Neuronal stem cell (in vitro differentiated cells): ENCODE data around the gene SPAST.
"Not testable (repeated sequence)": the region's sequence is repeated elsewhere in the genome, so short reads cannot be mapped to it uniquely, and the experiment has no call there.

Source experiments
- DNase-seq: peaks from one replicate; pipeline ENCODE4 v3.0.0-alpha.2; 2013; ENCODE audit warnings: low spot score
- H2AFZ ChIP-seq: one replicate; pipeline ENCODE4 v1.6.1; 2013; ENCODE audit warnings: mild to moderate bottlenecking, low read length, inconsistent platforms
- H2AK5ac ChIP-seq: 2 replicates; pipeline ENCODE4 v1.6.1; 2013; ENCODE audit warnings: low read depth, mild to moderate bottlenecking, inconsistent platforms, low read length, moderate library complexity, mixed read lengths
- H2BK120ac ChIP-seq: 2 replicates; pipeline ENCODE4 v1.6.1; 2013; ENCODE audit warnings: low read depth, mild to moderate bottlenecking, inconsistent platforms, low read length, moderate library complexity, mixed read lengths
- H2BK12ac ChIP-seq: one replicate; pipeline ENCODE4 v1.6.1; 2013; ENCODE audit warnings: low read length, inconsistent platforms
- H2BK15ac ChIP-seq: 2 replicates; pipeline ENCODE4 v1.6.1; 2013; ENCODE audit warnings: mild to moderate bottlenecking, low read length, inconsistent platforms, mixed read lengths
- H2BK5ac ChIP-seq: one replicate; pipeline ENCODE4 v1.6.1; 2013; ENCODE audit warnings: inconsistent platforms, mild to moderate bottlenecking, low read length, moderate library complexity
- H3K14ac ChIP-seq: one replicate; pipeline ENCODE4 v1.6.1; 2013; ENCODE audit warnings: low read length, inconsistent platforms
- H3K18ac ChIP-seq: 2 replicates; pipeline ENCODE4 v1.6.1; 2013; ENCODE audit warnings: low read length, inconsistent platforms
- H3K23ac ChIP-seq: 2 replicates; pipeline ENCODE4 v1.6.1; 2013; ENCODE audit warnings: low read depth, mild to moderate bottlenecking, mixed read lengths, low read length, inconsistent platforms; ENCODE audit not compliant: poor library complexity
- H3K27ac ChIP-seq: replicated peaks from 3 replicates; pipeline ENCODE4 v1.5.1; 2013; ENCODE audit warnings: low read length, inconsistent platforms
- H3K27me3 ChIP-seq, 3 experiments: 2 replicates each; pipeline ENCODE4 v1.6.1; 2013; ENCODE audit warnings: low read length in 3 of 3, mild to moderate bottlenecking in 2 of 3, inconsistent platforms in 1 of 3, low read depth in 1 of 3, mixed read lengths in 1 of 3, moderate library complexity in 1 of 3; ENCODE audit not compliant: control insufficient read depth in 3 of 3, insufficient read depth in 3 of 3
- H3K36me3 ChIP-seq, 2 donors: replicated peaks in 1 of 2; 2 replicates each; pipeline ENCODE4 v1.6.1; 2013; ENCODE audit warnings: low read length in 2 of 2; ENCODE audit not compliant: control insufficient read depth in 2 of 2, insufficient read depth in 2 of 2
- H3K4ac ChIP-seq: 2 replicates; pipeline ENCODE4 v1.6.1; 2013; ENCODE audit warnings: inconsistent platforms, mild to moderate bottlenecking, low read length, moderate library complexity
- H3K4me1 ChIP-seq, 2 donors: 1 replicate in 1 of 2; 2 replicates in 1 of 2; pipeline ENCODE4 v1.6.1; 2013; ENCODE audit warnings: low read length in 2 of 2, low read depth in 1 of 2; ENCODE audit not compliant: control insufficient read depth in 2 of 2, insufficient read depth in 1 of 2
- H3K4me2 ChIP-seq: one replicate; pipeline ENCODE4 v1.6.1; 2013; ENCODE audit warnings: mild to moderate bottlenecking, low read length, inconsistent platforms; ENCODE audit not compliant: insufficient read depth, poor library complexity, severe bottlenecking
- H3K4me3 ChIP-seq, 2 donors: 2 replicates each; pipeline ENCODE4 v1.5.1; 2013; ENCODE audit warnings: low read length in 2 of 2, mild to moderate bottlenecking in 2 of 2, inconsistent platforms in 1 of 2, moderate library complexity in 1 of 2
- H3K79me1 ChIP-seq: one replicate; pipeline ENCODE4 v1.6.1; 2013; ENCODE audit warnings: low read depth, mild to moderate bottlenecking, inconsistent platforms, low read length, moderate library complexity
- H3K9ac ChIP-seq: one replicate; pipeline ENCODE4 v1.6.1; 2013; ENCODE audit warnings: mild to moderate bottlenecking, low read depth, low read length, inconsistent platforms; ENCODE audit not compliant: poor library complexity
- H3K9me3 ChIP-seq, 2 donors: replicated peaks in 1 of 2; 2 replicates each; pipeline versions ENCODE3 to v1.6.1; 2013; ENCODE audit warnings: low read length in 2 of 2, mild to moderate bottlenecking in 2 of 2, inconsistent platforms in 1 of 2, low read depth in 1 of 2, mixed read lengths in 1 of 2, moderate library complexity in 1 of 2; ENCODE audit not compliant: control insufficient read depth in 2 of 2, insufficient read depth in 1 of 2
- H4K8ac ChIP-seq: one replicate; pipeline ENCODE4 v1.6.1; 2013; ENCODE audit warnings: low read depth, mild to moderate bottlenecking, inconsistent platforms, low read length, moderate library complexity
- H4K91ac ChIP-seq: one replicate; pipeline ENCODE4 v1.6.1; 2013; ENCODE audit warnings: low read length, low read depth, mild to moderate bottlenecking, inconsistent platforms; ENCODE audit not compliant: poor library complexity
- WGBS, 2 donors: extraction: QIAGEN DNeasy Blood & Tissue Kit; methylation state at CpG; one replicate each; pipeline ENCODE4 v1.1.7; 2013; ENCODE audit warnings: missing lambda C conversion rate in 2 of 2, mixed read lengths in 1 of 2; ENCODE audit not compliant: insufficient read length in 2 of 2, insufficient replicate concordance in 1 of 2; ENCODE audit errors: extremely low coverage in 2 of 2; 5-methylcytosine and 5-hydroxymethylcytosine counted together

The SPAST gene

DNA sequence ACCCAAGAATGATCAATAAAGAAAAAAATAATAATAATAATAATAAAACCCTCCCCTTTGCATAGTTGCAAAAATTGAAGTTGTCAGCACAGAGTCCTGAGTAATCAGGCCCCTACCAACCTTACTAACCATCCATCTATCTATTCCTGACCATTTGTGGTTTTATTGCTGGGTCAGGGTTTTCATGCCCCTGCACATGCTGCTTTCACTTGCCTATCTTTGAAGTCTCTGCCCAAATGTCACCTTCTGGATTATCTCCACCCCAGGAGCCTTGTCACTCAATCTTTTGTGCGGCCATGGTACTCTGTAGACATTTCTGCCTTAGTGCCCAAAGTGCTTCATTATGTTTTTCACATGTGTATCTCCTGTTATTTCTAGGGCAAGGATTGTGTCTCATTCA is 137.5 kb downstream of the SPAST start:
- H3K4me1 ChIP-seq = peaks cover 0 to 2% of the 10 kb centered on the region in 2 donors
- no peak overlapping the region for H3K14ac ChIP-seq
- no peak overlapping the region for H3K4ac ChIP-seq
- H2BK12ac ChIP-seq = no peak overlapping the region
- no peak overlapping the region for H4K91ac ChIP-seq
- H3K23ac ChIP-seq = no peak overlapping the region
- peaks cover 2% of the 10 kb centered on the region for H3K79me1 ChIP-seq
- H4K8ac ChIP-seq = no peak overlapping the region
- H3K27ac ChIP-seq = no peak overlapping the region
- H2BK15ac ChIP-seq = no peak overlapping the region
- DNase-seq = no peak
- H3K36me3 ChIP-seq = peaks cover 0 to 81% of the 10 kb centered on the region in 2 donors
- no peak overlapping the region for H2AFZ ChIP-seq
- H3K9me3 ChIP-seq = no peaks in the 10 kb centered on the region
- WGBS, 2 donors = no CpG with 5 or more reads among the region's 1 CpG
- H3K9ac ChIP-seq = no peak overlapping the region
- H2BK5ac ChIP-seq = no peak overlapping the region
- no peak overlapping the region for H3K4me3 ChIP-seq
- no peaks in the 10 kb centered on the region for H3K27me3 ChIP-seq
- no peak overlapping the region for H3K18ac ChIP-seq
- no peak overlapping the region for H3K4me2 ChIP-seq
- H2BK120ac ChIP-seq = no peak overlapping the region
- no peak overlapping the region for H2AK5ac ChIP-seq

DNA sequence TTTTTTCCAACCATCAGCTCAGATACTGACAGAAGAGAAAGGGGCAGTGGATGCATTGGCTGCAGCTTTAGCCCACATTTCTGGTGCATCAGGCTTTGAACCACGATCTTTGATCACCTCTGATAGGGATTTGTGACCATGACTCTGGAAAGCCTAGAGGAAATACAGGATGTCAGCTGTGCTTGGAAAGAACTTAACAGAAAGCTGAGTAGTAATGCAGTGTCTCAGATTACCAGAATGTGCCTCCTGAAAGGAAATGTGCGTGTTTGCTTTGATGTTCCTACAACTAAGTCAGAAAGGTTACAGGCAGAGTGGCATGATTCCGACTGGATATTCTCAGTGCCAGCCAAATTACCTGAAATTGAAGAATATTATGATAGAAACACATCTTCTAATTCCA is 140.1 kb downstream of the SPAST start:
- not testable (repeated sequence) for H3K9me3 ChIP-seq, H3K14ac ChIP-seq, H3K27ac ChIP-seq, H2BK15ac ChIP-seq, H2BK5ac ChIP-seq, H3K4me3 ChIP-seq, H3K9ac ChIP-seq, H3K18ac ChIP-seq, H3K27me3 ChIP-seq, H2AK5ac ChIP-seq, DNase-seq, H4K8ac ChIP-seq, H3K4ac ChIP-seq, H2AFZ ChIP-seq, H3K4me2 ChIP-seq, H3K4me1 ChIP-seq, H2BK120ac ChIP-seq, H4K91ac ChIP-seq, H3K79me1 ChIP-seq, H3K23ac ChIP-seq, H2BK12ac ChIP-seq
- peaks cover 0 to 72% of the 10 kb centered on the region in 2 donors for H3K36me3 ChIP-seq
- WGBS, 2 donors = no CpG with 5 or more reads among the region's 3 CpGs
